Right ventricle myocardium inferior (tissue), 1 donor: ENCODE measurements around the gene ANKLE2. TPM values are rescaled to one million over a fixed set of nuclear protein-coding genes. Genes with fewer than 3 reads are reported as not detected.
"Not testable (repeated sequence)": the region's sequence is repeated elsewhere in the genome, so short reads cannot be mapped to it uniquely, and the experiment has no call there.

Experiments used
- ATAC-seq: fragments of 200-7000 bp; cut with Tn5 transposase; one replicate; pipeline ENCODE4 v1.9.1; 2020; ENCODE audit warnings: mild to moderate bottlenecking, moderate library complexity
- DNase-seq: peaks from one replicate; pipeline ENCODE4 v3.0.0; 2021; ENCODE audit errors: missing footprints
- intact Hi-C: fragments of 100-400 bp; cut with DNase I; formaldehyde crosslinking; loops from one replicate; pipeline ENCODE4 v1.11.0; 2022
- total RNA-seq: library from RNA; stranded (reverse); fragmentation: NEBNext Ultra II Directional; extraction: Animal tissue kit (Norgen Biotek cat#: 25700); gene quantifications from one replicate; pipeline ENCODE4 v1.2.1, GENCODE V29; 2021
- donor health status: DM: no; HTN: yes; CAD: no; lungs with severe emphysema.

Gene ANKLE2
- total RNA-seq, 1 donor from 2014 or later: 24.9 TPM

GRCh38 chr12:132781938-132782337 lies 20.3 kb upstream of the ANKLE2 start:
- DNase-seq: no peak
- intact Hi-C loops: no loop called here
- ATAC-seq: no peak

GRCh38 chr12:132779781-132780353 lies 18.2 kb upstream of the ANKLE2 start:
- no peak for ATAC-seq
- DNase-seq: no peak
- intact Hi-C loops: no loop called here

GRCh38 chr12:132777614-132778013 lies 16.0 kb upstream of the ANKLE2 start:
- no peak for DNase-seq
- no peak for ATAC-seq
- intact Hi-C loops: no loop called here

- DNase-seq (peak; percentile 88), ATAC-seq (peak; percentile 84)
Observed at GRCh38 chr12:132776816-132777568, 15.4 kb upstream of the ANKLE2 start.

GRCh38 chr12:132776230-132776625 lies 14.6 kb upstream of the ANKLE2 start:
- intact Hi-C loops, ATAC-seq, DNase-seq: not testable (repeated sequence)

More at GRCh38 chr12:132776816-132777568, 15.4 kb upstream of the ANKLE2 start:
- intact Hi-C loops: no loop called here

GRCh38 chr12:132775502-132776229 lies 14.0 kb upstream of the ANKLE2 start:
- no peak for DNase-seq
- no peak for ATAC-seq
- intact Hi-C loops: no loop called here

GRCh38 chr12:132774646-132775275 lies 13.1 kb upstream of the ANKLE2 start:
- ATAC-seq (no peak), DNase-seq (no peak)
- intact Hi-C loops: no loop called here

- no peak for DNase-seq
- intact Hi-C loops: no loop called here
- no peak for ATAC-seq
Observed at GRCh38 chr12:132774159-132774558, 12.5 kb upstream of the ANKLE2 start.

- no peak for ATAC-seq
- intact Hi-C loops: no loop called here
- DNase-seq: no peak
Observed at GRCh38 chr12:132773077-132773955, 11.7 kb upstream of the ANKLE2 start.

DNA sequence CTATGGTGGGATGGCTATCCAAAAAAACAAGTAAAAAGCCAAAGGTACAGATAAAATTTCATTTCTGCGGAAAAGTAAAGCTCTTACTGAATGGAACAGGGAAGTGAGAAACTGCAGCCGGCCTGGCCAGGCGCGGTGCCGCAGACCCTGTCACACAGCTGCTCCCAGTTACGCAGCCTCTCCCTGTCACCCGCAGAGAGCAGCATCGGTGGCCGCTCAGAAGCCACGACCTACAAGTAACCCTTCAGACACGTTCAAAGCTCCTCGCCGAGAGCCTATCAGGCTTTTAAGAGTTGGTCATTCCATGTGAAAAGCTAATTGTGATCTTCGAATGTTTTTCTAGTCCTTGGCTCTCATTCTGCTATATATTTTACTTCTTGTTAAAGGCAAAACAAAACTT lies 11.0 kb upstream of the ANKLE2 start:
- ATAC-seq (no peak), DNase-seq (no peak)
- intact Hi-C loops: no loop called here

GRCh38 chr12:132771126-132771838 lies 9.7 kb upstream of the ANKLE2 start:
- intact Hi-C loops: no loop called here
- no peak for ATAC-seq

GRCh38 chr12:132766380-132767085 lies 4.9 kb upstream of the ANKLE2 start:
- DNase-seq: peak; percentile 81
- ATAC-seq: peak; percentile 23
- intact Hi-C loops: loop anchor here (5.0 kb wide), 2 partner anchors 79 to 121 kb away; partner anchors contain the start of genes CHFR, POLE and PXMP2

More at GRCh38 chr12:132771126-132771838, 9.7 kb upstream of the ANKLE2 start:
- no peak for DNase-seq

- ATAC-seq (no peak), DNase-seq (no peak)
- intact Hi-C loops: loop anchor here (5.0 kb wide), 2 partner anchors 78 to 122 kb away; partner anchors contain the start of genes CHFR, POLE and PXMP2
Observed at GRCh38 chr12:132765361-132765760, 3.7 kb upstream of the ANKLE2 start.

- ATAC-seq (no peak), DNase-seq (no peak)
- intact Hi-C loops: loop anchor here (5.0 kb wide), 1 partner anchor 143 kb away; no protein-coding TSS in a partner anchor
Observed at GRCh38 chr12:132764231-132764630, 2.6 kb upstream of the ANKLE2 start.

DNA sequence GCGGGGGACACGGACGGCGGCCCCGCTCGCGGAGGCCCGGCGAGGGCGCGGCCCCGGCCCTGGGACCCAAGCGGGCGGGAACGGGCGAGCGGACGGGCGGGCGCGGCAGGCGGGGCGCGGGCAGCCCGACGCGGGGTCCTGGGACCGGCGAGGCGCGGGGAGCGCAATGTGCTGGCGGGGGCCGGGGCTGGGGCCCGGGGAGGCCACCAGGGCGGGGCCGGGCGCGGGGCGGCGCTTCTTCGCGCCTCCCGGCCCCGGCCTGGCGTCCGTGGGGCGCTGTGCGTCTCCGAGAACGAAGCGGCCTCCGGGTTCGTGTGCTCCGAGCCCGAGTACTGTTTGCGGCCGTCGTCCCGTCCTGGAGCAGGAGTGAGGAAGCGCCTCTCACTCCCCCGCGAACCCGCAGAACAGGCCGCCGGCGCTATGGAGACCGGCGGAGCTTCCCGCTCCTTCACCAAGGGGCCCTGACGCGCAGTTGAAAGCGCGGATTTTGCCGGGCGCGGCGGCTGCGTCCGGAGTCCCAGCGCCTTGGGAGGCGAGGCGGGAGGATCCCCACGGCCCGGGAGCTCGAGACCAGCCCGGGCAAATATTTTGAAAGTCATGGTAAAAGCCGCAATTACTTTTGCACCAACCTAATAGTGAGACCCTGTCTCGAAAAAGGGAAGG lies 420 bp upstream of the ANKLE2 start:
- DNase-seq: peak; percentile 94
- intact Hi-C loops: loop anchor here (5.0 kb wide), 1 partner anchor 145 kb away; no protein-coding TSS in a partner anchor
- ATAC-seq: peak; percentile 97

DNA sequence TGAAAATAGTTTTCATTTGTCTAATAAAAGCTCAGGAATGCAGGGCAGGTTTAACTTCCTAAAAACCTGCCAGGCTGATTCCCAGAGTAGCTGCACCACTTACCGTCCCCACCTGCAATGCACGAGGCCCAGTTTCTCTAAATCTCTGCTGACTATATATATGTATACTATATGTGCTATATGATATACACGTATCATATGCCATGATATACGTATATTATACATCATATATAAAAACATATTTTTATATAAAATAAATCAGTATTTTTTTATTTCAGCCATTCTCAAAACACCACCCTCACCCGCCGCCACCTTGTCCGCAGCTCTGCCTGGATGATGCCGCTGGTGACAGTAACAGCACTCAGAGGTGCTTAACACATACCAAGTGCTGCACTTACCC lies 2.3 kb downstream of the ANKLE2 start:
- ATAC-seq (no peak), DNase-seq (no peak)
- intact Hi-C loops: no loop called here
